HFFc6 (cell line): ENCODE data around the gene GGT7. TPM values are rescaled to one million over a fixed set of nuclear protein-coding genes. Genes with fewer than 3 reads are reported as not detected.

Experiments
- DNase-seq: peaks from one replicate; pipeline ENCODE4 v3.0.0-alpha.2; 2018
- H3K27ac Mint-ChIP-seq: 2 replicates; pipeline ENCODE4 v1.8.0; 2020; ENCODE audit warnings: mild to moderate bottlenecking, mixed read lengths
- H3K27me3 Mint-ChIP-seq: 2 replicates; pipeline ENCODE4 v1.8.0; 2021; ENCODE audit warnings: mild to moderate bottlenecking, moderate library complexity, mixed read lengths; ENCODE audit not compliant: insufficient read depth
- H3K36me3 Mint-ChIP-seq: 2 replicates; pipeline ENCODE4 v1.8.0; 2021; ENCODE audit warnings: low read depth, mixed read lengths
- H3K4me1 Mint-ChIP-seq: 2 replicates; pipeline ENCODE4 v1.8.0; 2020; ENCODE audit warnings: low read depth, mixed read lengths
- H3K4me3 Mint-ChIP-seq: 2 replicates; pipeline ENCODE4 v1.8.0; 2020; ENCODE audit warnings: mild to moderate bottlenecking, moderate library complexity, mixed read lengths
- H3K9me3 Mint-ChIP-seq: 2 replicates; pipeline ENCODE4 v1.8.0; 2020; ENCODE audit warnings: mild to moderate bottlenecking, mixed read lengths
- total RNA-seq, 6 experiments: library from RNA; stranded (reverse); fragmentation: NEBNext Ultra II Directional; extraction: Animal tissue kit (Norgen Biotek cat#: 25700); gene quantifications; 2 replicates in 1 of 6; 3 replicates in 5 of 6; pipeline ENCODE4 v1.2.3, GENCODE V29; 2021
- TF ChIP-seq, protein P1 (sequence below): fragments of 200-600 bp; sonication (generic); IDR thresholded peaks from 2 replicates; pipeline ENCODE4 v1.5.0; 2021; ENCODE audit warnings: antibody characterized with exemption, mild to moderate bottlenecking

GGT7 gene
- total RNA-seq, 6 experiments from 2014 or later, result 13.3 to 17.3 (median 16.1) TPM

DNA sequence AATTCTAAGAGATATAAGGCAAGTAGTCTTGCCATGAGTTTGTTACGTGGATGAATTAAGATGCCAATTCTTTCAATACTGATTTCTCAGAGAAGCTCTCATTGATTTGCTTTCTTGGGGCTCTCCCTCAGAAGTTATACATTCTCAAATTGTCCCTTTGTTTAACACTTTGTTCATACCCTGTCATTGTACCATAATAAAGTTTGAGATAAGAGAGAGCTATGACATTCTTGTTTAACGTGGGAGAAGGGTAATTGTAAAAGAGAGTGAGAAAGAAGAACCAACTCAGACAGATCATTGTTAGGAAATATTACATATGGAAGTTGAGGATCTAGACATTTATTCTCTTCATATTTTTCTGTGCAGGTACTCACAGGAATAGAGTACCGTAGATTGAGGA is 22.8 kb upstream of the GGT7 start:
- no peak overlapping the region for H3K27ac Mint-ChIP-seq
- TF ChIP-seq, protein P1, sequence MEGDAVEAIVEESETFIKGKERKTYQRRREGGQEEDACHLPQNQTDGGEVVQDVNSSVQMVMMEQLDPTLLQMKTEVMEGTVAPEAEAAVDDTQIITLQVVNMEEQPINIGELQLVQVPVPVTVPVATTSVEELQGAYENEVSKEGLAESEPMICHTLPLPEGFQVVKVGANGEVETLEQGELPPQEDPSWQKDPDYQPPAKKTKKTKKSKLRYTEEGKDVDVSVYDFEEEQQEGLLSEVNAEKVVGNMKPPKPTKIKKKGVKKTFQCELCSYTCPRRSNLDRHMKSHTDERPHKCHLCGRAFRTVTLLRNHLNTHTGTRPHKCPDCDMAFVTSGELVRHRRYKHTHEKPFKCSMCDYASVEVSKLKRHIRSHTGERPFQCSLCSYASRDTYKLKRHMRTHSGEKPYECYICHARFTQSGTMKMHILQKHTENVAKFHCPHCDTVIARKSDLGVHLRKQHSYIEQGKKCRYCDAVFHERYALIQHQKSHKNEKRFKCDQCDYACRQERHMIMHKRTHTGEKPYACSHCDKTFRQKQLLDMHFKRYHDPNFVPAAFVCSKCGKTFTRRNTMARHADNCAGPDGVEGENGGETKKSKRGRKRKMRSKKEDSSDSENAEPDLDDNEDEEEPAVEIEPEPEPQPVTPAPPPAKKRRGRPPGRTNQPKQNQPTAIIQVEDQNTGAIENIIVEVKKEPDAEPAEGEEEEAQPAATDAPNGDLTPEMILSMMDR, result no peak
- no peaks in the 10 kb centered on the region for H3K27me3 Mint-ChIP-seq
- H3K4me1 Mint-ChIP-seq, result peaks cover 43% of the 10 kb centered on the region
- no peaks in the 10 kb centered on the region for H3K9me3 Mint-ChIP-seq
- no peak for DNase-seq
- peaks cover 12% of the 10 kb centered on the region for H3K36me3 Mint-ChIP-seq
- H3K4me3 Mint-ChIP-seq, result no peak overlapping the region

DNA sequence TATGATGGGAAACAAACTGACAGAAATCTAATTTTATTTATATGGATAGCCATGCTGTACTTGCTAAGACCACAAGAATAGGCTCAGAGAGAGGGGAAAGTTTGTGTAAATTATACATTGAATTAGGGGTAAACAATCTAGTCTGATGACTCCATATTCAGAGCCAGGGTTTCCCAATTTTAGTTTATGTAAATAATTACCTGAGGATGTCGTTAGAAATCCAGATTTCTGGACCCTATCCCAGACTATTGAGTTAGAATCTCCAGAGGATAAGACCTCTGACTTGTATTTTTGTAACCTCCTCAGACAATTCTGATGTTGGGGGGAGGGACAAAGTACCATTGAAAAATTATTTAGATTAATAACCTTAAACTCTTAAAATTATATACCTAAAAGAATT is 22.1 kb upstream of the GGT7 start:
- Mint-ChIP-seq H3K9me3 (no peaks in the 10 kb centered on the region), H3K36me3 (peaks cover 9% of the 10 kb centered on the region), H3K27ac (no peak overlapping the region), H3K4me3 (no peak overlapping the region), H3K4me1 (peaks cover 44% of the 10 kb centered on the region), H3K27me3 (no peaks in the 10 kb centered on the region)
- DNase-seq, result no peak
- TF ChIP-seq, protein P1, result no peak

DNA sequence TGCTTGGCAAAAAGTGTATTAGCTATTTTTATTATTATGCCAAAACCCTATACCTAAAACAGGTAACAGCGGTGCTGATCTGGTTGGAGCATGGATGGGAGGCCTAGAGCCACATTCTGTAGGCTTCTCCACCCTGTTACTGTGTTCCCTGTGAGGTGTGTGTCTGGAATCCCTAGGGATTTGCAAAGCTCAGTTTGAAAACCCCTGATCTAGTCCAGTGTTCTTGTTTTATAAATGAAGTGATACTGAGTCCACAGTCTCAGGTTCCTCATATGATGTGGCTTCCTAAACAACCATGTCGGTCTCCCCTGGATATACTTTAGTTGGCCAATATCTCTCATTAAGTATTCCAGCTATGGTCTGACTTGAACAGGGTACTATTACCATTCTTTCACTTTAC is 20.0 kb upstream of the GGT7 start:
- no peaks in the 10 kb centered on the region for H3K9me3 Mint-ChIP-seq
- H3K27me3 Mint-ChIP-seq, result no peaks in the 10 kb centered on the region; the same call in 1 of the 2 replicates
- no peak for DNase-seq
- TF ChIP-seq, protein P1, result no peak
- H3K4me3 Mint-ChIP-seq, result no peak overlapping the region
- peaks cover 44% of the 10 kb centered on the region for H3K4me1 Mint-ChIP-seq
- H3K36me3 Mint-ChIP-seq, result peaks cover 8% of the 10 kb centered on the region
- no peak overlapping the region for H3K27ac Mint-ChIP-seq

DNA sequence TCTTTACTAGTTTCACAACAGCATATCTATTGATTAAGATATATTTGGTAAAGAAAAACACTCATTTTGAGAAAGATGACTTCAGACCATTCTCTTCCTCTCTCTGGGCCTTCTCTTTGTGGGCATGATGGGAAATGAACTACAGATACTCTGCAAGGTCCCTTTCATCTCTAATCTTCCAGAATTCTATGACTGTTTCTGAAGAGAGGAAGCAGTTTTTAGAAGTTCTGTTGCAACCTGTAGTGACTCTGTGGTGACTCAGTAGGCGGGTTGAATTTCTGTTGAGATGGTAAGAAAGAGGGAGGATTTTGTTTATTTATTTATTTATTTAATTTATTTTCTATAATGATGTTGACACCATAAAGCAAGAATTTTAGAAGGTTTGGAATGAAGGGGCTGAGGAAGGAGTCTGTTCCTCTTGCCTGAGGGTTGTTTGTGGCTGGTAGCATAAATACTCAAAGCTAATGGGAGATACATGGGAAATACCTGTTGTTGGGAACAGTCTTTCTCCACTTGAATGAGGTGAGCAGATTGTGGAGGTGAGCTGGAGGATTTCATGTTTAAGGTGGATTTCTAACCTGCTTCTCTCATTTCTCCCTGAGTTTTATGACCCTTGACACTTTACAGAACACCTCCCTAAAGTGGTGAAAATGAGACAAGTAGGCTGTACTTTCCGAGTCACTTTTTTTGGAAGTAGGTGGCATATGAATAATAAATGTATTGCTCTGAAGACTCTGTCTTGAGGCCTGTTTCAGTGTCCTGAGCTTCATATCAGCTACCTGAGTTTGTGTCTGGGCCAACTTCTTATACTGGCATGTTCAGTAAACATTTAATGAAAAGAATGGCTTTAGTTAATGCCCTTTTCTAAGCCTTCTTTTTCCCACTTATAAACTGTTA is 18.8 kb upstream of the GGT7 start:
- no peaks in the 10 kb centered on the region; the same call in 1 of the 2 replicates for H3K27me3 Mint-ChIP-seq
- no peak overlapping the region; the same call in 1 of the 2 replicates for H3K4me3 Mint-ChIP-seq
- TF ChIP-seq, protein P1, result no peak
- peak overlapping the region; percentile 73 for H3K27ac Mint-ChIP-seq
- DNase-seq, result peak; percentile 71
- H3K4me1 Mint-ChIP-seq, result peaks cover 36% of the 10 kb centered on the region
- H3K36me3 Mint-ChIP-seq, result peaks cover 8% of the 10 kb centered on the region
- H3K9me3 Mint-ChIP-seq, result no peaks in the 10 kb centered on the region

DNA sequence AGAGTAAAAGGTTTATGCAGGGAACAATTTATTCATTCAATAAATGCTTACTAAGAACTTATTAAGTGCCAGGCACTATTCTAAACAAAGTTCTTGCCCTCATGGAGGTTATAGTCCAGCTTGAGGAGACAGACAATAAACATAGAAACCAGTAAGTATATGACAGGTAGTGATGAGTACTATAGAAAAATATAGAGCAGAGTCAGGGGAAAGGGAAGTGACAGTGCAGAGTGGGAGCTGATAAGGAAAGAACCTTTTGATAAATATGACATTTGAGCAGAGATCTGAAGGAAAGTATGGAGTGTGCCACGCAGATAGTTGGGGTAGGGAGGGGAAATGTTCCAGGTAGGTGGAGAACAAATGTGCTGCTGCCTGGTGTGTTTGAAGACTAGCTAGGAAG is 15.8 kb upstream of the GGT7 start:
- TF ChIP-seq, protein P1, result no peak
- DNase-seq, result no peak
- Mint-ChIP-seq H3K27me3 (no peaks in the 10 kb centered on the region; the same call in 1 of the 2 replicates), H3K4me1 (peaks cover 28% of the 10 kb centered on the region), H3K27ac (no peak overlapping the region), H3K36me3 (peaks cover 8% of the 10 kb centered on the region), H3K9me3 (no peaks in the 10 kb centered on the region), H3K4me3 (no peak overlapping the region)
